ENCODE results near the gene PHTF1.

The PHTF1 gene

GRCh38 chr1:113759333-113760101 lies at the start of gene PHTF1:
Gene PHTF1 (minus strand): TSS chr1:113759486. CDS start chr1:113758703, 783 bp downstream.
- peak; percentile 85 for DNase-seq (ENCODE audit: low spot score)

- no peak for DNase-seq (ENCODE audit: low spot score)
Observed at GRCh38 chr1:113808450-113809195, 49.3 kb upstream of the PHTF1 start.

- no peak for DNase-seq (ENCODE audit: low spot score)
Observed at GRCh38 chr1:113805639-113806038, 46.4 kb upstream of the PHTF1 start.

GRCh38 chr1:113805256-113805531 lies 45.9 kb upstream of the PHTF1 start:
- no peak for DNase-seq (ENCODE audit: low spot score)

- DNase-seq (ENCODE audit: low spot score): no peak
Observed at GRCh38 chr1:113804421-113805255, 45.4 kb upstream of the PHTF1 start.

- no peak for DNase-seq (ENCODE audit: low spot score)
Observed at GRCh38 chr1:113802367-113803007, 43.2 kb upstream of the PHTF1 start.

GRCh38 chr1:113800487-113800886 lies 41.2 kb upstream of the PHTF1 start:
- no peak for DNase-seq (ENCODE audit: low spot score)

- no peak for DNase-seq (ENCODE audit: low spot score)
Observed at GRCh38 chr1:113797472-113797871, 38.2 kb upstream of the PHTF1 start.

GRCh38 chr1:113793878-113794834 lies 34.9 kb upstream of the PHTF1 start:
- DNase-seq (ENCODE audit: low spot score): no peak

GRCh38 chr1:113792986-113793385 lies 33.7 kb upstream of the PHTF1 start:
- no peak for DNase-seq (ENCODE audit: low spot score)

GRCh38 chr1:113792471-113792870 lies 33.2 kb upstream of the PHTF1 start:
- DNase-seq (ENCODE audit: low spot score): no peak

- DNase-seq (ENCODE audit: low spot score): no peak
Observed at GRCh38 chr1:113788802-113789201, 29.5 kb upstream of the PHTF1 start.

GRCh38 chr1:113787663-113788062 lies 28.4 kb upstream of the PHTF1 start:
- DNase-seq (ENCODE audit: low spot score): no peak

GRCh38 chr1:113786069-113786468 lies 26.8 kb upstream of the PHTF1 start:
- no peak for DNase-seq (ENCODE audit: low spot score)

- no peak for DNase-seq (ENCODE audit: low spot score)
Observed at GRCh38 chr1:113784104-113784779, 25.0 kb upstream of the PHTF1 start.

- DNase-seq (ENCODE audit: low spot score): no peak
Observed at GRCh38 chr1:113783254-113784103, 24.2 kb upstream of the PHTF1 start.

GRCh38 chr1:113782406-113782805 lies 23.1 kb upstream of the PHTF1 start:
- no peak for DNase-seq (ENCODE audit: low spot score)

GRCh38 chr1:113780374-113781146 lies 21.3 kb upstream of the PHTF1 start:
- DNase-seq (ENCODE audit: low spot score): no peak

- no peak for DNase-seq (ENCODE audit: low spot score)
Observed at GRCh38 chr1:113779542-113779941, 20.3 kb upstream of the PHTF1 start.

Measured in left forelimb (tissue), 1 donor.